Mammary epithelial cell (primary cell): ENCODE measurements around the gene SDK1.

ENCODE experiments used
- EZH2 ChIP-seq: IDR thresholded peaks from 2 replicates; pipeline ENCODE4 v1.6.1; 2012; ENCODE audit warnings: low read length, inconsistent platforms, borderline replicate concordance
- TF ChIP-seq, protein P1 (sequence below), 2 donors: IDR thresholded peaks in 1 of 2; conservative IDR thresholded peaks in 1 of 2; 2 replicates each; pipeline ENCODE4 v1.5.1; 2011 to 2012; ENCODE audit warnings: inconsistent platforms in 2 of 2, low read length in 2 of 2, mild to moderate bottlenecking in 2 of 2, control low read depth in 1 of 2, low read depth in 1 of 2; ENCODE audit not compliant: insufficient read depth in 1 of 2; ENCODE audit errors: extremely low read depth in 1 of 2

DNA sequence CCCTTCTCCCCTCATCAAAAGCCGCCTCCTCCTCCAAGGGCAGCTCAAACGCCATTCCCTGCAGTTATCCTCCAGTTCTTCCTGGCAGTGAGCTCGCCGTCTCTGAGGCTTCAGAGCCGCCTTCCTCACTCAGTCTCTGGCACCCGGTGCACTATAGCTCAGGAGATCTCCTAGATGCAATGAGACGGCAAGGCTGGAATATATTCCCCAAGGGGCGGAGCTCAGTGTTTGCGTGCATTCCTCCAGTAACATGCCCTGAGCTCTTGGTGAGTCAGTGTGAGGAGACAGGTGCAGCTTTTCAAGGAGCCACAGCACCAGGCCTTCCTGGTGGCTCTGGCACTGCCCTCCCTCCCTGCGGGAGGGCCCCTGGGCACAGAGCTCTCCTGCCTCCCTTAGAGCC is 868.4 kb downstream of the SDK1 start:
- TF ChIP-seq, protein P1, sequence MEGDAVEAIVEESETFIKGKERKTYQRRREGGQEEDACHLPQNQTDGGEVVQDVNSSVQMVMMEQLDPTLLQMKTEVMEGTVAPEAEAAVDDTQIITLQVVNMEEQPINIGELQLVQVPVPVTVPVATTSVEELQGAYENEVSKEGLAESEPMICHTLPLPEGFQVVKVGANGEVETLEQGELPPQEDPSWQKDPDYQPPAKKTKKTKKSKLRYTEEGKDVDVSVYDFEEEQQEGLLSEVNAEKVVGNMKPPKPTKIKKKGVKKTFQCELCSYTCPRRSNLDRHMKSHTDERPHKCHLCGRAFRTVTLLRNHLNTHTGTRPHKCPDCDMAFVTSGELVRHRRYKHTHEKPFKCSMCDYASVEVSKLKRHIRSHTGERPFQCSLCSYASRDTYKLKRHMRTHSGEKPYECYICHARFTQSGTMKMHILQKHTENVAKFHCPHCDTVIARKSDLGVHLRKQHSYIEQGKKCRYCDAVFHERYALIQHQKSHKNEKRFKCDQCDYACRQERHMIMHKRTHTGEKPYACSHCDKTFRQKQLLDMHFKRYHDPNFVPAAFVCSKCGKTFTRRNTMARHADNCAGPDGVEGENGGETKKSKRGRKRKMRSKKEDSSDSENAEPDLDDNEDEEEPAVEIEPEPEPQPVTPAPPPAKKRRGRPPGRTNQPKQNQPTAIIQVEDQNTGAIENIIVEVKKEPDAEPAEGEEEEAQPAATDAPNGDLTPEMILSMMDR (conservative IDR thresholded peaks at IDR 0.05 in 1 of 2, IDR thresholded peaks at IDR 0.05 in 1 of 2; ENCODE audit: extremely low read depth in 1 of 2, insufficient read depth in 1 of 2, low read depth in 1 of 2, low read length in 2 of 2): no peak
- TF ChIP-seq EZH2: no peak
